PC-9 (cell line): ENCODE results near the gene PTPRA. TPM values are rescaled to one million over a fixed set of nuclear protein-coding genes. Genes with fewer than 3 reads are reported as not detected.
"Not testable (repeated sequence)": the region's sequence is repeated elsewhere in the genome, so short reads cannot be mapped to it uniquely, and the experiment has no call there.

ENCODE experiments used
- BruUV-seq: library from RNA; stranded (reverse); fragments of 400-500 nt; replicated peaks from 2 replicates; lab custom pipeline; 2021; lab: Mats Ljungman, UMichigan
- CTCF ChIA-PET: fragments of 300-600 bp; sonication (Branson Sonifier 250); formaldehyde crosslinking; loops from one replicate; lab custom pipeline; 2022; ENCODE audit warnings: antibody characterized with exemption; lab: Charles Lee
- POLR2A ChIA-PET: fragments of 300-600 bp; sonication (Branson Sonifier 250); formaldehyde crosslinking; loops from one replicate; lab custom pipeline; 2022; ENCODE audit warnings: antibody characterized with exemption; ENCODE audit not compliant: unreplicated experiment; lab: Charles Lee
- DNase-seq, 2 experiments: peaks; one replicate each; pipeline versions ENCODE4 v3.0.0 to v3.0.0-alpha.2; 2015 to 2022; ENCODE audit warnings: mixed read lengths in 1 of 2
- H2AFZ ChIP-seq: fragments of 200-600 bp; sonication (generic); 2 replicates; pipeline ENCODE4 v1.8.1; 2017; ENCODE audit warnings: antibody characterized with exemption
- H3F3A ChIP-seq: fragments of 200-600 bp; sonication (generic); 2 replicates; pipeline ENCODE4 v1.8.1; 2017; ENCODE audit warnings: antibody characterized with exemption, mild to moderate bottlenecking, low read depth; ENCODE audit not compliant: insufficient read depth
- H3K27ac ChIP-seq: fragments of 200-600 bp; sonication (generic); 2 replicates; pipeline ENCODE4 v1.6.1; 2016; ENCODE audit warnings: mixed run types
- H3K27me3 ChIP-seq: fragments of 200-600 bp; sonication (generic); 2 replicates; pipeline ENCODE4 v1.6.1; 2016; ENCODE audit warnings: low read depth, mixed run types; ENCODE audit not compliant: insufficient read depth
- H3K36me3 ChIP-seq: fragments of 200-600 bp; sonication (generic); 2 replicates; pipeline ENCODE4 v1.6.1; 2016; ENCODE audit warnings: low read depth, mixed run types
- H3K4me1 ChIP-seq: fragments of 200-600 bp; sonication (generic); replicated peaks from 2 replicates; pipeline ENCODE4 v1.6.1; 2016; ENCODE audit warnings: mixed run types; ENCODE audit not compliant: insufficient read depth
- H3K4me2 ChIP-seq: fragments of 200-600 bp; sonication (generic); 2 replicates; pipeline ENCODE4 v1.6.1; 2017; ENCODE audit warnings: mixed run types
- H3K4me3 ChIP-seq: fragments of 200-600 bp; sonication (generic); 2 replicates; pipeline ENCODE4 v1.6.1; 2016; ENCODE audit warnings: mixed run types
- H3K79me2 ChIP-seq: fragments of 200-600 bp; sonication (generic); 2 replicates; pipeline ENCODE4 v1.6.1; 2017; ENCODE audit warnings: low read depth, mixed run types
- H3K9me2 ChIP-seq: fragments of 200-600 bp; sonication (generic); 2 replicates; pipeline ENCODE4 v1.8.1; 2017; ENCODE audit warnings: mild to moderate bottlenecking; ENCODE audit not compliant: insufficient read depth
- H3K9me3 ChIP-seq: fragments of 200-600 bp; sonication (generic); 2 replicates; pipeline ENCODE4 v1.8.1; 2016; ENCODE audit warnings: low read depth; ENCODE audit not compliant: insufficient read depth
- H4K20me1 ChIP-seq: fragments of 200-600 bp; sonication (generic); 2 replicates; pipeline ENCODE4 v1.8.1; 2017; ENCODE audit not compliant: insufficient read depth
- EZH2 ChIP-seq: fragments of 200-600 bp; sonication (generic); IDR thresholded peaks from 2 replicates; pipeline ENCODE4 v1.8.0; 2017; ENCODE audit warnings: antibody characterized with exemption, low read depth
- intact Hi-C: fragments of 100-400 bp; cut with micrococcal nuclease; formaldehyde crosslinking; loops from one replicate; pipeline ENCODE4 v1.10.0; 2022; ENCODE audit not compliant: unreplicated experiment
- total RNA-seq: library from RNA; stranded (reverse); gene quantifications from 2 replicates; pipeline ENCODE4 v1.2.3, GENCODE V29; 2021
- TF ChIP-seq, protein P1 (sequence below): fragments of 200-600 bp; sonication (generic); conservative IDR thresholded peaks from 2 replicates; pipeline ENCODE4 v1.6.1; 2017; ENCODE audit warnings: mixed run types, antibody characterized with exemption, mild to moderate bottlenecking, moderate library complexity

PTPRA gene
- total RNA-seq, 1 experiment from 2014 or later: 48.8 TPM

DNA sequence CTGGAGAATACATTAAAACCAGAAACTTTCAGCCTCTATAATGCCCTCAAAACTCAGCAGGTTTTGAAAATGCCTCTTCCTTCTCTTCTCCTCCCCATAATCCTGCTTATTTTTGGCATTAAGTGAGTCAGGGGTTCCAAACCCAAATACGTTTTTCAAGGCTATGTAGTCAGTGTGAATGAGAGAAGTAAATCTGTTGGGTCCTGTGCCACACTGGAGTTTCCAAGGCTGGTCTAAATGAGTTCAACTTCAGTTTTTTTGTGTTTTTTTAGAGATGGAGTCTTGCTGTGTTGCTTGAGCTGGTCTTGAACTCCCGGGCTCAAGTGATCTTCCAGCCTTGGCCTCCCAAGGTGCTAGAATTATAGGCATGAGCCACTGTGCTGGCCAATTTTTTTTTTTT lies 20.9 kb downstream of the PTPRA start:
- H3K36me3 ChIP-seq: no peaks in the 10 kb centered on the region
- H3K9me3 ChIP-seq: no peaks in the 10 kb centered on the region
- H3K27me3 ChIP-seq: no peaks in the 10 kb centered on the region
- intact Hi-C loops: no loop called here
- no peak overlapping the region for H2AFZ ChIP-seq
- no peak for TF ChIP-seq EZH2
- TF ChIP-seq, protein P1, sequence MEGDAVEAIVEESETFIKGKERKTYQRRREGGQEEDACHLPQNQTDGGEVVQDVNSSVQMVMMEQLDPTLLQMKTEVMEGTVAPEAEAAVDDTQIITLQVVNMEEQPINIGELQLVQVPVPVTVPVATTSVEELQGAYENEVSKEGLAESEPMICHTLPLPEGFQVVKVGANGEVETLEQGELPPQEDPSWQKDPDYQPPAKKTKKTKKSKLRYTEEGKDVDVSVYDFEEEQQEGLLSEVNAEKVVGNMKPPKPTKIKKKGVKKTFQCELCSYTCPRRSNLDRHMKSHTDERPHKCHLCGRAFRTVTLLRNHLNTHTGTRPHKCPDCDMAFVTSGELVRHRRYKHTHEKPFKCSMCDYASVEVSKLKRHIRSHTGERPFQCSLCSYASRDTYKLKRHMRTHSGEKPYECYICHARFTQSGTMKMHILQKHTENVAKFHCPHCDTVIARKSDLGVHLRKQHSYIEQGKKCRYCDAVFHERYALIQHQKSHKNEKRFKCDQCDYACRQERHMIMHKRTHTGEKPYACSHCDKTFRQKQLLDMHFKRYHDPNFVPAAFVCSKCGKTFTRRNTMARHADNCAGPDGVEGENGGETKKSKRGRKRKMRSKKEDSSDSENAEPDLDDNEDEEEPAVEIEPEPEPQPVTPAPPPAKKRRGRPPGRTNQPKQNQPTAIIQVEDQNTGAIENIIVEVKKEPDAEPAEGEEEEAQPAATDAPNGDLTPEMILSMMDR: no peak
- no peaks in the 10 kb centered on the region for H3F3A ChIP-seq
- H4K20me1 ChIP-seq: no peaks in the 10 kb centered on the region
- H3K4me1 ChIP-seq: peaks cover 4% of the 10 kb centered on the region; the same call in 1 of the 2 replicates
- ChIA-PET POLR2A (no interaction called here), CTCF (no interaction called here)
- no peak overlapping the region for H3K4me3 ChIP-seq
- H3K79me2 ChIP-seq: peaks cover 37% of the 10 kb centered on the region
- no peaks in the 10 kb centered on the region for H3K9me2 ChIP-seq
- no peak overlapping the region for H3K27ac ChIP-seq
- BruUV-seq: no TSS peak
- H3K4me2 ChIP-seq: no peak overlapping the region
- no peak for DNase-seq

DNA sequence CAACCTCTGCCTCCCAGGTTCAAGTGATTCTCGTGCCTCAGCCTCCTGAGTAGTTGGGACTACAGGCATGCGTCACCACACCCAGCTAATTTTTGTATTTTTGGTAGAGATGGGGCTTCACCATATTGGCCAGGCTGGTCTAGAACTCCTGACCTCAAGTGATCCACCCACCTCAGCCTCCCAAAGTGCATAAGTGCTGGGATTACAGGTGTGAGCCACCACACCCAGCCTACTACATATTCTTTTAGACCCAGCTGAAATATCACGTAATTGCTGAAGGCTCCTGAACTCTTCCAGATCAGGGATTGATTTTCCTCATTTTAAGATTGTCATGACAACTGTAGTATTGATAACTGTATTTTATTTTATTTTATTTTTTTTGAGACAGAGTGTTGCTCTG lies 21.9 kb downstream of the PTPRA start:
- H3K27ac ChIP-seq, H2AFZ ChIP-seq, H3K36me3 ChIP-seq, POLR2A ChIA-PET, H4K20me1 ChIP-seq, H3K27me3 ChIP-seq, CTCF ChIA-PET, BruUV-seq, H3K9me3 ChIP-seq, H3F3A ChIP-seq, H3K4me3 ChIP-seq, DNase-seq, H3K4me2 ChIP-seq, H3K4me1 ChIP-seq, intact Hi-C loops, H3K9me2 ChIP-seq: not testable (repeated sequence)
- peaks cover 34% of the 10 kb centered on the region for H3K79me2 ChIP-seq

DNA sequence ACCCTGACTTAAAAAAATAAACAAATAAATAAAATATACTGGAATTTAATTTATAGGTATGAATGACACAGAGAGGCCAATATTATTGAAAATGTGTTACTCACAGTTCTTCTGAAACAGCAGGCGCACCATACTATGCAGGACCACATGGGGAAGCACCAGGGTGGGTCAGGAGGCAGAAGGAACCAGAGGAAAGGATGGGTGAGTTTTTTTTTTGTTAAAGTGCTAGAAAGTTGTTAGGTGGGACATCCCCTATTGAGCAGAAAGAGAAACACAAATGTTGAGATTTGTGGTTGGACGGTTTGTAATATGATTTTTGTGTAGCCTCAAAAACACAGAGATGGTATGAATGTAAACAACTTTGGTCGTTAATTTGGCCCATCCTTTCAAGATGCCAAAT lies 26.0 kb downstream of the PTPRA start:
- H3K79me2 ChIP-seq: peaks cover 17% of the 10 kb centered on the region
- no peak overlapping the region for H2AFZ ChIP-seq
- no peaks in the 10 kb centered on the region for H3F3A ChIP-seq
- H3K9me2 ChIP-seq: no peaks in the 10 kb centered on the region
- H3K9me3 ChIP-seq: no peaks in the 10 kb centered on the region
- no peak for DNase-seq
- ChIA-PET POLR2A (no interaction called here), CTCF (no interaction called here)
- no peak overlapping the region for H3K4me3 ChIP-seq
- no peaks in the 10 kb centered on the region for H3K4me1 ChIP-seq
- H3K27me3 ChIP-seq: no peaks in the 10 kb centered on the region
- BruUV-seq: no TSS peak
- TF ChIP-seq, protein P1: no peak
- no peak for TF ChIP-seq EZH2
- H3K27ac ChIP-seq: no peak overlapping the region
- H4K20me1 ChIP-seq: no peaks in the 10 kb centered on the region
- intact Hi-C loops: no loop called here
- no peak overlapping the region for H3K4me2 ChIP-seq
- no peaks in the 10 kb centered on the region for H3K36me3 ChIP-seq
